Measurements from ENCODE around the gene CBARP. TPM values are rescaled to one million over a fixed set of nuclear protein-coding genes. Genes with fewer than 3 reads are reported as not detected.

Gene CBARP
- total and polyA plus RNA-seq, 2 of the 13 experiments (the other 11 are each of a cell fraction or from before 2014, with no cell fraction given), result 1.2 to 1.4 TPM

DNA sequence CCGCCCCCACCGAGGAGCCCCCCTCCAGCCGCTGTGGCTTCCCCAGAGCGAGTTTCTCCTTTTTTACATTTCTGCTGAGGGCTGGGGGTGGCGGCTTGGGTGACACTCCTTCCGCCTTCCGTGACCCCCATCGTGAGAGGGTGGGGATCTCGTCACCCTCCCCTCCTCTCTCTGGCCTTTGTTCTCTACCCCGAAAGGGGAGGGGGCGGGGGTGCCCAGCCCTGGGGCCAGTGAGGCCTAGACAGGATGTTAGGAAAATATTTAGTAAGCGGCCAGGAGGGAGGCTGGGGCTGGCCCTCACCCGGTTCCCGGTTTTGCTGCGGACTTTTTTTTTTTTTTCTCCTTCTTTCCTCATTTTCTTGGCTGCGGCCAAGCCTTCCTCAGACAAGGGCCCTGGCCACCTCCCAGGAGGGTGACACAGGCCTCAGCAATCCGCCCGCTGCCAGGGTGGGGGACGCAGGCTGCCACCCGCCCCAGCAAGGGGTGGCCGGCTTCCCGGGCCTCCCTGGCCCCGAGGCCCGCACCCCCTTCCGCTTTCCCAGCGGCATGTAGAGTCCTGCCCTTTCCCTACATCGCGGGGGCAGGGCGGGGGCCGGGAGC is 14.5 kb upstream of the CBARP start (continued):
- no peak for TF ChIP-seq SRY (CRISPR knock-in tag; IDR thresholded peaks at IDR 0.05)
- no peak for TF ChIP-seq ZNF567 (CRISPR knock-in tag; IDR thresholded peaks at IDR 0.05; ENCODE audit: borderline replicate concordance)
- TF ChIP-seq ZNF333 (CRISPR knock-in tag; IDR thresholded peaks at IDR 0.05; ENCODE audit: borderline replicate concordance), result no peak
- TF ChIP-seq, protein P1, sequence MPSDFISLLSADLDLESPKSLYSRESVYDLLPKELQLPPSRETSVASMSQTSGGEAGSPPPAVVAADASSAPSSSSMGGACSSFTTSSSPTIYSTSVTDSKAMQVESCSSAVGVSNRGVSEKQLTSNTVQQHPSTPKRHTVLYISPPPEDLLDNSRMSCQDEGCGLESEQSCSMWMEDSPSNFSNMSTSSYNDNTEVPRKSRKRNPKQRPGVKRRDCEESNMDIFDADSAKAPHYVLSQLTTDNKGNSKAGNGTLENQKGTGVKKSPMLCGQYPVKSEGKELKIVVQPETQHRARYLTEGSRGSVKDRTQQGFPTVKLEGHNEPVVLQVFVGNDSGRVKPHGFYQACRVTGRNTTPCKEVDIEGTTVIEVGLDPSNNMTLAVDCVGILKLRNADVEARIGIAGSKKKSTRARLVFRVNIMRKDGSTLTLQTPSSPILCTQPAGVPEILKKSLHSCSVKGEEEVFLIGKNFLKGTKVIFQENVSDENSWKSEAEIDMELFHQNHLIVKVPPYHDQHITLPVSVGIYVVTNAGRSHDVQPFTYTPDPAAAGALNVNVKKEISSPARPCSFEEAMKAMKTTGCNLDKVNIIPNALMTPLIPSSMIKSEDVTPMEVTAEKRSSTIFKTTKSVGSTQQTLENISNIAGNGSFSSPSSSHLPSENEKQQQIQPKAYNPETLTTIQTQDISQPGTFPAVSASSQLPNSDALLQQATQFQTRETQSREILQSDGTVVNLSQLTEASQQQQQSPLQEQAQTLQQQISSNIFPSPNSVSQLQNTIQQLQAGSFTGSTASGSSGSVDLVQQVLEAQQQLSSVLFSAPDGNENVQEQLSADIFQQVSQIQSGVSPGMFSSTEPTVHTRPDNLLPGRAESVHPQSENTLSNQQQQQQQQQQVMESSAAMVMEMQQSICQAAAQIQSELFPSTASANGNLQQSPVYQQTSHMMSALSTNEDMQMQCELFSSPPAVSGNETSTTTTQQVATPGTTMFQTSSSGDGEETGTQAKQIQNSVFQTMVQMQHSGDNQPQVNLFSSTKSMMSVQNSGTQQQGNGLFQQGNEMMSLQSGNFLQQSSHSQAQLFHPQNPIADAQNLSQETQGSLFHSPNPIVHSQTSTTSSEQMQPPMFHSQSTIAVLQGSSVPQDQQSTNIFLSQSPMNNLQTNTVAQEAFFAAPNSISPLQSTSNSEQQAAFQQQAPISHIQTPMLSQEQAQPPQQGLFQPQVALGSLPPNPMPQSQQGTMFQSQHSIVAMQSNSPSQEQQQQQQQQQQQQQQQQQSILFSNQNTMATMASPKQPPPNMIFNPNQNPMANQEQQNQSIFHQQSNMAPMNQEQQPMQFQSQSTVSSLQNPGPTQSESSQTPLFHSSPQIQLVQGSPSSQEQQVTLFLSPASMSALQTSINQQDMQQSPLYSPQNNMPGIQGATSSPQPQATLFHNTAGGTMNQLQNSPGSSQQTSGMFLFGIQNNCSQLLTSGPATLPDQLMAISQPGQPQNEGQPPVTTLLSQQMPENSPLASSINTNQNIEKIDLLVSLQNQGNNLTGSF (CRISPR knock-in tag; IDR thresholded peaks at IDR 0.05), result no peak
- TF ChIP-seq RBM22 (optimal IDR thresholded peaks at IDR 0.05; ENCODE audit: low read length), result peak; percentile 83
- 0 out of 2 replicates have a peak, but pooled peaks have one; percentile 10 for TF ChIP-seq KDM3A (CRISPR knock-in tag; IDR thresholded peaks at IDR 0.05; ENCODE audit: low read depth)
- TF ChIP-seq ZNF446 (CRISPR knock-in tag; IDR thresholded peaks at IDR 0.05), result 0 out of 2 replicates have a peak, but pooled peaks have one; percentile 74
- no peak for TF ChIP-seq ZNF562 (CRISPR knock-in tag; IDR thresholded peaks at IDR 0.05; ENCODE audit: borderline replicate concordance)
- TF ChIP-seq SPEN (CRISPR knock-in tag; IDR thresholded peaks at IDR 0.05; ENCODE audit: low read depth), result peak; percentile 74; the same call in 1 of the 2 replicates
- TF ChIP-seq MEIS2 (CRISPR knock-in tag; IDR thresholded peaks at IDR 0.05), result no peak
- TF ChIP-seq, protein P2, sequence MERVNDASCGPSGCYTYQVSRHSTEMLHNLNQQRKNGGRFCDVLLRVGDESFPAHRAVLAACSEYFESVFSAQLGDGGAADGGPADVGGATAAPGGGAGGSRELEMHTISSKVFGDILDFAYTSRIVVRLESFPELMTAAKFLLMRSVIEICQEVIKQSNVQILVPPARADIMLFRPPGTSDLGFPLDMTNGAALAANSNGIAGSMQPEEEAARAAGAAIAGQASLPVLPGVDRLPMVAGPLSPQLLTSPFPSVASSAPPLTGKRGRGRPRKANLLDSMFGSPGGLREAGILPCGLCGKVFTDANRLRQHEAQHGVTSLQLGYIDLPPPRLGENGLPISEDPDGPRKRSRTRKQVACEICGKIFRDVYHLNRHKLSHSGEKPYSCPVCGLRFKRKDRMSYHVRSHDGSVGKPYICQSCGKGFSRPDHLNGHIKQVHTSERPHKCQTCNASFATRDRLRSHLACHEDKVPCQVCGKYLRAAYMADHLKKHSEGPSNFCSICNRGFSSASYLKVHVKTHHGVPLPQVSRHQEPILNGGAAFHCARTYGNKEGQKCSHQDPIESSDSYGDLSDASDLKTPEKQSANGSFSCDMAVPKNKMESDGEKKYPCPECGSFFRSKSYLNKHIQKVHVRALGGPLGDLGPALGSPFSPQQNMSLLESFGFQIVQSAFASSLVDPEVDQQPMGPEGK (CRISPR knock-in tag; IDR thresholded peaks at IDR 0.05), result peak; percentile 96
- no peak for TF ChIP-seq SIX4 (CRISPR knock-in tag; IDR thresholded peaks at IDR 0.05)
- no peak for TF ChIP-seq MLLT10 (CRISPR knock-in tag; IDR thresholded peaks at IDR 0.05)
- TF ChIP-seq, protein P3, sequence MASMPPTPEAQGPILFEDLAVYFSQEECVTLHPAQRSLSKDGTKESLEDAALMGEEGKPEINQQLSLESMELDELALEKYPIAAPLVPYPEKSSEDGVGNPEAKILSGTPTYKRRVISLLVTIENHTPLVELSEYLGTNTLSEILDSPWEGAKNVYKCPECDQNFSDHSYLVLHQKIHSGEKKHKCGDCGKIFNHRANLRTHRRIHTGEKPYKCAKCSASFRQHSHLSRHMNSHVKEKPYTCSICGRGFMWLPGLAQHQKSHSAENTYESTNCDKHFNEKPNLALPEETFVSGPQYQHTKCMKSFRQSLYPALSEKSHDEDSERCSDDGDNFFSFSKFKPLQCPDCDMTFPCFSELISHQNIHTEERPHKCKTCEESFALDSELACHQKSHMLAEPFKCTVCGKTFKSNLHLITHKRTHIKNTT (CRISPR knock-in tag; IDR thresholded peaks at IDR 0.05), result no peak
- no peak for TF ChIP-seq MBD4 (IDR thresholded peaks at IDR 0.05; ENCODE audit: borderline replicate concordance, low read length)
- TF ChIP-seq, protein P4, sequence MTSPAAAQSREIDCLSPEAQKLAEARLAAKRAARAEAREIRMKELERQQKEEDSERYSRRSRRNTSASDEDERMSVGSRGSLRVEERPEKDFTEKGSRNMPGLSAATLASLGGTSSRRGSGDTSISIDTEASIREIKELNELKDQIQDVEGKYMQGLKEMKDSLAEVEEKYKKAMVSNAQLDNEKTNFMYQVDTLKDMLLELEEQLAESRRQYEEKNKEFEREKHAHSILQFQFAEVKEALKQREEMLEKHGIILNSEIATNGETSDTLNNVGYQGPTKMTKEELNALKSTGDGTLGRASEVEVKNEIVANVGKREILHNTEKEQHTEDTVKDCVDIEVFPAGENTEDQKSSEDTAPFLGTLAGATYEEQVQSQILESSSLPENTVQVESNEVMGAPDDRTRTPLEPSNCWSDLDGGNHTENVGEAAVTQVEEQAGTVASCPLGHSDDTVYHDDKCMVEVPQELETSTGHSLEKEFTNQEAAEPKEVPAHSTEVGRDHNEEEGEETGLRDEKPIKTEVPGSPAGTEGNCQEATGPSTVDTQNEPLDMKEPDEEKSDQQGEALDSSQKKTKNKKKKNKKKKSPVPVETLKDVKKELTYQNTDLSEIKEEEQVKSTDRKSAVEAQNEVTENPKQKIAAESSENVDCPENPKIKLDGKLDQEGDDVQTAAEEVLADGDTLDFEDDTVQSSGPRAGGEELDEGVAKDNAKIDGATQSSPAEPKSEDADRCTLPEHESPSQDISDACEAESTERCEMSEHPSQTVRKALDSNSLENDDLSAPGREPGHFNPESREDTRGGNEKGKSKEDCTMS (CRISPR knock-in tag; conservative IDR thresholded peaks at IDR 0.05), result no peak
- TF ChIP-seq, protein P5, sequence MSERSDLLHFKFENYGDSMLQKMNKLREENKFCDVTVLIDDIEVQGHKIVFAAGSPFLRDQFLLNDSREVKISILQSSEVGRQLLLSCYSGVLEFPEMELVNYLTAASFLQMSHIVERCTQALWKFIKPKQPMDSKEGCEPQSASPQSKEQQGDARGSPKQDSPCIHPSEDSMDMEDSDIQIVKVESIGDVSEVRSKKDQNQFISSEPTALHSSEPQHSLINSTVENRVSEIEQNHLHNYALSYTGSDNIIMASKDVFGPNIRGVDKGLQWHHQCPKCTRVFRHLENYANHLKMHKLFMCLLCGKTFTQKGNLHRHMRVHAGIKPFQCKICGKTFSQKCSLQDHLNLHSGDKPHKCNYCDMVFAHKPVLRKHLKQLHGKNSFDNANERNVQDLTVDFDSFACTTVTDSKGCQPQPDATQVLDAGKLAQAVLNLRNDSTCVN (CRISPR knock-in tag; IDR thresholded peaks at IDR 0.05; ENCODE audit: borderline replicate concordance), result no peak; the same call in 1 of the 2 replicates
- TF ChIP-seq TCF7 (IDR thresholded peaks at IDR 0.05; ENCODE audit: low read depth), result peak; percentile 76; the same call in 1 of the 2 replicates
